ENCODE measurements around the gene ELL.

ELL gene

DNA sequence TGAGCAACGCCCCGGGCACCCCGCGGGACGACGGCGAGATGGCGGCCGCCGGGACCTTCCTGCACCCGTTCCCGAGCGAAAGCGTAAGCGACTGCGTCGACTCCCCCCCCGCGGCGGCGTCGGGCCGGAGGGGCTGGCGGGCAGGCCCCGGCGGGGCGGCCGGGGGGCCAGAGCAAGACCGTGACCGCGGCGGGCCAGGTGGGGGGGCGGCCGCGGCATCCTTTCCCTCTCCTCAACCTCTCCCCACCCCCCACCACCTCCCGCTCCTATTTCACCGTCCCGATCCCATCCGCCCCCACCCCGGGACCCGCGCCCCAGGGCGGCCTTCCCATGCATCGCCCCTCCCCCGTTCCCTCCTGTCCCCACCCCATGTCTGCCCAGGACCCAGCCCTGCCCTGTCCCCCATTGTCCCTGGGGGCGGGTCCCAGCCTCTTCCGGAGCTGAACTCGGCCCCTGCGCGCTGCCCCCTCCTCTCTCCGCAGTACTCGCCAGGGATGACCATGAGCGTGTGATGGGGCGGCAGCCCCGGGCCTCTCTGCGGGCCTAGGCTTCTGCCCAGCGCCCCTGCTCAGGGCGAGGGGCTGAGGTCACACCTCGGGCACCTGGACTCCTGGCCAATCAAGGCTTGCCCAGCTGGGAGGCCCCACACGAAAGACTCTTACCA, 88.0 kb downstream of the ELL start:
- DNase-seq (ENCODE audit: low spot score) = no peak

DNA sequence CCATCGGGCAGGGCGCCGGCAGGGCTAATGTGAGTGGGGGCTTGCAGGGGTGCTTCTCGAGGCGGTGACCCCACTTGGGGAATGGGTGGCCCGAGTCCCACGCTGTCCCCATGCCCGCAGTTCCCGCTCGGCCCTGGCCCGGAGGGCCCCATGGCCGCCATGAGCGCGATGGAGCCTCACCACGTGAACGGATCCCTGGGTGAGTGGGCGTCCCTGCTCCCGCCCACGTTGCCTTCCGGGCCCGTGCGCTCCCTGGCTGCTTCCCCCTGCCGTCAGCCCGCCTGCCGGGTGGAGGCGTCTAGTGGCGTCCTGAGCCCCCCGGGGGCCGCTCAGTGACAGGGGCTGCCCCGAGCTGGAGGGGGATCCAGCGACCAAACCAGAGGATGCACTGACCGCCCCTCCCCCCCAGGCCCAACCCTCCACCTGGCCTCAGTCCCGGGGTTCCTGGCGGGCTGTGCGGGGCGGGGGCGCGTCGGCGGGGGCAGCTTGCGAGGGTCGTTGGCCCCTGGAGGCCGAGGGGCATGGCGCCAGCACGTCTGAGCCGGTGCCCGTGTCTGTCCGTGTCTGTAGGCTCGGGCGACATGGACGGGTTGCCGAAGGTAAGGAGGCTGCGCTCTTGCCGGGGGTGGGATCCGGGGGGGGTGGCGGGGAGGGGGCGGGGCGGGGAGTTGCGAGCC, 88.7 kb downstream of the ELL start:
- DNase-seq (ENCODE audit: low spot score) = no peak

DNA sequence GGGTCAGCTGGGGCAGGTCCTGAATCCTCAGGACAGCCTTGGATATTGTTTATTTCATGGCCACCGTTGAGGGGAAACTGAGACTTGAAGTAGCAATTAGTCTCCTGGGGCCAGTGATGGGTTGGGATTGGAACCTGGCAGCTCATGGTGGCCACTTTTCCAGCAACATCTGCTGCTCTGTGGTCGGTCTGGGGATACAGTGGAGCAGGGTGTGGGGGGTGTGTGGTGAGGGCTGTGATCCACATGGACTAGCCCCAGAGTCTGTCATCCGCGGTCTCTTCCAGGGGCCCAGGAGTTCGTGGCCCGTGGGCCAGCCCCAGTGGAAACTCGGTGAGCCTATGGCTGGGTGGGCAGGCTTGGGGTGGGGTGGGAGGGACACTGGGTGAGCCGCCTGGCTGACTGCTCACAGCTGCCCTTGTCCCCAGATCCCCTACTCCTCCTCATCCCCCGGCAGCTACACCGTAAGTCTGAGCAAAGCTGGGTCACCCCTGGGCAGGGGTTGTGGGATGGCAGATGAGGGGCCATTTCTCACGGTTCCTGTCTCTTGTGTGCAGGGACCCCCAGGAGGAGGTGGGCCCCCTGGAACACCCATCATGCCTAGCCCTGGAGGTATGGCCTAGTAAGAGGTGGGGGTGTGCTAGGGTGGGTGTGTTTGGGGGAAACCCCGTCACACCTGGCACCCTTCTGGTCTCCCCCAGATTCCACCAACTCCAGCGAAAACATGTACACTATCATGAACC, 89.4 kb downstream of the ELL start:
- no peak for DNase-seq (ENCODE audit: low spot score)

DNA sequence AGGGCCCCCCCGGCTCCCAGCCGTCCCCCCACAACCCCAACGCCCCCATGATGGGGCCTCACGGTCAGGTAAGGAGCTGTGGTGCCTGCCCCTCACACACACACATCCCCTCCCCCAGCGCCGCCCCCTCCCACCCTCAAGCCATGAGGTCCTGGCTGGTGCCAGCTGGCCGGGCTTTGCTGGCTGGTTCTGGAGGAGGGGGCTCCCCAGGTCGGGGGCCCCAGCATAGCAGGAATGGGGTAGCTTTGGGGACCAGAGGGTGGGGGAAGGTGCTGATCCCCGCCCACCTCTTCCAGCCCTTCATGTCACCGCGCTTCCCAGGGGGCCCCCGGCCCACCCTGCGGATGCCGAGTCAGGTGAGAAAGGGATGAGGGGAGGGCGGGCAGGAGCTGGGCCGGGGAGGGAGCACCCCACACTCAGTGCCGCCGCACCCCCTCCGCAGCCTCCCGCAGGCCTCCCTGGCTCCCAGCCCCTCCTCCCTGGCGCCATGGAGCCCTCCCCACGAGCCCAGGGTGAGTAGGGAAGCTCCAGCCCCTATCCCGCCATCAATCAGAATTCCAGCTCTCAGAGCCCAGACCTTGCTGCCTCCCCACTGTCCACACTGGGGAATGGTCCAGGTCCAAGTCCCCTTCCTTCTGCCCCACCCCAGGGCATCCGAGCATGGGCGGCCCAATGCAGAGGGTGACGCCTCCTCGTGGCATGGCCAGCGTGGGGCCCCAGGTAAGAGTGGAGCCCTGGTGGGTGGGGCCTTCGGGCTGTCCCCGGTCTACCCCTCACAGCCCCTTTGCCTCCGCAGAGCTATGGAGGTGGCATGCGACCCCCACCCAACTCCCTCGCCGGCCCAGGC, 90.3 kb downstream of the ELL start:
- DNase-seq (ENCODE audit: low spot score) = no peak

DNA sequence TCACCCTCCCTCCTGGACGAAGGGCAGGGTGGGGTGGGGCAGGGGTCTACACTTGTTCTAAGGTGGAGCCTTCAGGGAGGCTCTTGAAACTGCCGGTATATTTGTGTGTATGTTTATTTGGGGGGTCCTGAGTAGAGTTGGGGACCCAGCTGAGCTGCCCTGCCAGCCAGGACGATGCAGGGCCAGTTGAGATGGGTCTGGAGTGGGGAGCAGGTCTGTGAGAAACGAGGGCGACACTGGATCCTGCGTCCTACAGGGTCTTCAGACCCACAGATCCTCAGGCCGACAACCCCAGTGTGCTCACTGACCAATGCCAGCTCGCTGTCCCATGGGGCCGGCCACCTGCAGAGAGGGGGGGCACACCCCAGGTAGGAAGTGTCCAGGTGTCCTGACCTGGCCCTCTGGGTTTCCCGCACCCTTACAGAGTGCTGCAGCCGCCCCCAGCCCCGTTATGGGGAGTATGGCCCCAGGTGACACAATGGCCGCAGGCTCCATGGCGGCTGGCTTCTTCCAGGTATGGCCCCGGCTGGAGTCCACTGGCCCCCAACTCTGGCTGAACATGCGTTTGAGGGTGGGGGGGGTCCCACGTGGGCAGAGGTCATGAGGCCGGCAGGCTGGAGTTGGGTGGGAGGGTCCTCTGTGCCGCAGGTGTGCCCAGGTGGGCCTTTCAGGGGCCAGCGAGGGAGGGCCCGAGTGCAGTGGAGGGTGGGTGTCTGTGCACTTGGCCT, 91.3 kb downstream of the ELL start:
- no peak for DNase-seq (ENCODE audit: low spot score)

GRCh38 chr19:18429717-18430416, 92.0 kb downstream of the ELL start:
- no peak for DNase-seq (ENCODE audit: low spot score)

DNA sequence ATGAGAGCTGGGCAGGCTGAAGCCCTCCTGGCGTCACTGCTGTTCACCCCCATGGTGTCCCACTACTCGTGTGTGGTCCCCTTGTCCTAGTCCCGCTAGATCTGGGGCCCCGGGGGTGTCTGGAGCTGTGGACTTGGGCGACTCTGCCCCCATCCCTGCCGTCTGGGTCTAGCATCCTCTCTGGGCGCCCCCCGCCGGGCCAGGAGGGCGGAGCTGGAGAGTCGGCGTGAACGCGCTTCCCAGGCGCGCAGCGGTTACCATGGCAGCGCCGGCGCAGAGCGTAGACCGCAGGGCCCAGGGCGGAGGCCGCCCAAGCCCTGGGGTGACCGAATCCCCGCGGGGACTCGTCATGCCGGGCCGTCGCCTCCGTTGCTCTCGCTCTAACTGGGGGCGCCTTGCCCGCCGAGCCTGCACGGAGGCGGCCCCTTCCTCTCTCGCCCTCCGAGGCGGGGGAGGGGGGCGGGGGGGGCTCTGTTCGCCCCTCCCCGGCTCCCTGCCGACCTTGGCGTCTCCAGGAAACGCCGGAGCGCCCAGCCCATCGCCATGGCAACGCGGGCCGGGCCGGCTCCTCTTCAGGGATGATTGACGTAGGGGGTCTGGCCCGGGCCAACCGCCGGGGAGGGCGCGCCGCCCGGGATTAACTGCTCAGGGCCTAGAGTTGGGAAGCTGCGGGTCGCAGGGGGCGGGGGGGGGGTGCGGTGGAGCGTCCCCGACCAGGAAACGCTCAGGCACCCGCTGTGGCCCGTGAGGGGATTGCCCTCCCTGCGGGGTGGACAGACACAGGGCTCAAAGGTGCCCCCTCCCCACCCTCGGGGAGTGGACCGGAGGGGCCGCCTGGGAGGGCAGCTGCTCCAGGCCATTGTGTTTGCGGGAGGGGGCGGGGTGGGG, 92.8 kb downstream of the ELL start:
- peak; percentile 67 for DNase-seq (ENCODE audit: low spot score)

GRCh38 chr19:18428173-18428786, 93.6 kb downstream of the ELL start:
- DNase-seq (ENCODE audit: low spot score) = no peak

GRCh38 chr19:18427743-18428113, 94.1 kb downstream of the ELL start:
- no peak for DNase-seq (ENCODE audit: low spot score)

DNA sequence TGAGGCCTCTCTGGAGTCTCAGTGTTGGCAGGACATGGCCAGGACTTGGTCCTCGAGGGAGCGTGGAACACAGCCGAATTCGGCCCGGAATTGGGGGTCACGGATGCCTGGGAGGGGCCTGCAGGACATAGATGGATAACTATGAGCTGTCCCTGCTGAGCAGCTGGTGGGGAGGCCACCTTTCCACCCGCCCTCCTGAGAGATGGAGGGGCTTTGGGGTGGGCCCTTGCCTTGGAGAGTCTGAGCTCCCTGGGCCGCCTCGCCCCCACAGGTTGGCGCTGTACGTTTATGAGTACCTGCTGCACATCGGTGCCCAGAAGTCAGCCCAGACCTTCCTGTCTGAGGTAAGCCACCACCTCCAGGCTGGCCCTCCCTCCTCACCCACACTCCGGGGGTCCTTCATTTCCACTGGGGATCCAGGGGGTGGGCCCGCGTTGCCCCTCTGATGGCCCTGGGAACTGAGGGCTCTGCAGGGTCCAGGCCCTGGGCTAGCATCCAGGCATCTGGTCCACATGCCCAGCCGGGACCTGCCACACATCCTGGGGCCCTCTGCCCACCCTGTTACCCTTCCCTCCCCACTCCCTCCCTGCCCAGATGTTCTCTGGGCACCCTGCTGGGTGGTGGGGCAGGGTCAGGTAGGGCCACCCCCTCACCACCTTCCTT, 94.7 kb downstream of the ELL start:
- no peak for DNase-seq (ENCODE audit: low spot score)

GRCh38 chr19:18426416-18426767, 95.5 kb downstream of the ELL start:
- no peak for DNase-seq (ENCODE audit: low spot score)

- DNase-seq (ENCODE audit: low spot score) = no peak
Measured at GRCh38 chr19:18425515-18426415, 96.1 kb downstream of the ELL start.

GRCh38 chr19:18424890-18425514, 96.9 kb downstream of the ELL start:
- no peak for DNase-seq (ENCODE audit: low spot score)

DNA sequence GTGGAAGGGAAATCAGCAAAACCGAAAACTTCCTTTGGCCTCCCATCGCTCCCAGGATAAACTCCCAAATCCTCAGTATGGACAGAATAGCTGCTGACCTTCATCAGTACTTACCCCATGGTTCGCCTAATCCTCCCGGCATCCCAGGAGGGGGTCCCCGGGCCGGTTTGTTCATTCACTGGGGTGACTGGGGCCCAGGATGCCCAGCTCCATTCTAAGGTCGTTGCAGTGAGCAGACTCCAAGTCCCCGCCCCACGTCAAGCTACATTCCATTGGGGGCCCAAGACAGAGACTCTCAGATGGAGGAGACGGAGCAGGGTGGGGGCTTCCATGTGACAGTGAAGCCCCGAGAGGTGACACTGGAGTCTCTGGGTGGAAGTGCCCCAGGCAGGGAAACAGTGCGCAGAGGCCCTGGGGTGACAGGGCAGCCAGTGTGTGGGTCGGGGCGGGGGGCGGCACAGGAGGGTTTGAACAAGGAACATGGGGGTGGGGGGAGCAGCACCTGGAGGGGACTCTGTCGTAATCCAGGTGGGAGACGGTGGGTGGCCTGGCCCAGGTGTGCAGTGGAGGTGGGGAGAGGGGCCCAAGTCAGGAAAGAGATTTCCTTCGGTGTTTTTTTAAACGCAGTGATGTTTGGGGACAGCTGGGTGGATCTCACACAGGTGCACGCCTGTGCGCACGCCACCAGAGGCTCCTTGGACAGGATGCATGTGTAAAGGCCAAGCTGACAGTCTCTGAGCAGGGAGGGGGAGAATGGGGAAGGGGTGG, 97.6 kb downstream of the ELL start:
- DNase-seq (ENCODE audit: low spot score) = no peak

DNA sequence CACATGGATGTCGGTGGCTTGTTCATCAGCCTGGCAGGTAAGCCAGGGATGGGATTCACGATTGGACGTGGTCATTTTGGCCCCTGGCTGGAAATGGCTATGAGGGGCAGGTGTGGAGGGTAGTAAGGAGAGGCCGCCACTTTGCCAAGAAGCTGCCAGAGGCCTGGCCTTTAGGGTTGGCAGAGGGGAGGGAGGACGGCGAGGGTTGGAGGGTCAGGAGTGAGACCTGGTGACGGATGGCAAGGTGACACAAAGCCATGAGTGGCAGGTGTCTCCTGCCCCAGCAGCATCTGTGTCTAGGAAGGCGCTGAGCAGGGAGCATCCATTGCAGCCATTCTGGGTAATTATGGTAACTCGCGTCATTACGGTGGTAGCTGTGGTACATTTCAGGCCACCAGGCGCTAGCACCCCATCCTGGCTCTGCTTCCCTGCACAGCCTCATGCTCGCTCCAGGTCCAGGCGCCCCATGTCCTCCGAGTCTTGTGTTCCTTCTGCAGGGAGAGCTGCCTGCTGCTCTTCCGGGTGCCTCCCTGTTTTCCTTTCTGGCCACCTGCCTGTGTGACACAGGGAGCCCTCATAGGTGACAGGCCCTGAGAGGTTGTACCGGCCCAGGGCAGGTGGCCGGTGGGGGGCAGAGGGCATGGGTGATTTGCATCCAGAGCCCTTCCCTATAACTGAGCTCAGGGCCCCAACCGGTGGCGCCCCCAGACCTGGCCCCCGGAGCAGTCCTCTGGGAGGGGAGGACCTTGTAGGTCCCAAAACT, 98.4 kb downstream of the ELL start:
- DNase-seq (ENCODE audit: low spot score) = no peak
